Left lung (tissue), 10 donors: Measurements from ENCODE around the gene DBNL. TPM values are rescaled to one million over a fixed set of nuclear protein-coding genes. Genes with fewer than 3 reads are reported as not detected.

Experiments
- ATAC-seq: fragments of 200-7000 bp; cut with Tn5 transposase; one replicate; pipeline ENCODE4 v1.9.1; 2020; ENCODE audit warnings: moderate library complexity
- DNase-seq, 4 donors: peaks; one replicate each; pipeline ENCODE4 v3.0.0-alpha.2; 2013 to 2020
- H3K27ac ChIP-seq, 2 donors: fragments of 200-600 bp; sonication (generic) in 1 of 2; one replicate each; pipeline versions ENCODE4 v1.5.0 to v1.8.0; 2020 to 2021
- H3K27me3 ChIP-seq, 2 donors: fragments of 200-600 bp; sonication (generic) in 1 of 2; one replicate each; pipeline versions ENCODE4 v1.5.0 to v1.8.0; 2020 to 2021
- H3K36me3 ChIP-seq, 2 donors: fragments of 200-600 bp; sonication (generic) in 1 of 2; one replicate each; pipeline versions ENCODE4 v1.5.0 to v1.8.0; 2020 to 2021
- H3K4me1 ChIP-seq, 2 donors: fragments of 200-600 bp; one replicate each; pipeline ENCODE4 v1.8.0; 2021
- H3K4me3 ChIP-seq, 2 donors: fragments of 200-600 bp; sonication (generic) in 1 of 2; one replicate each; pipeline versions ENCODE4 v1.5.0 to v1.8.0; 2020 to 2021; ENCODE audit warnings: mild to moderate bottlenecking in 1 of 2
- H3K9me3 ChIP-seq, 2 donors: fragments of 200-600 bp; sonication (generic) in 1 of 2; one replicate each; pipeline versions ENCODE4 v1.5.0 to v1.8.0; 2020 to 2021
- CTCF ChIP-seq, 2 donors: fragments of 200-600 bp; sonication (generic) in 1 of 2; IDR thresholded peaks; one replicate each; pipeline versions ENCODE4 v1.5.0 to v1.8.0; 2021; ENCODE audit warnings: antibody characterized with exemption in 2 of 2
- intact Hi-C, 2 donors: fragments of 100-400 bp; cut with DNase I; formaldehyde crosslinking; loops; one replicate each; pipeline versions ENCODE4 v1.11.2 to v1.14.2; 2022
- polyA plus RNA-seq, 6 donors: library from polyadenylated mRNA; unstranded; fragments of 120-200 nt; gene quantifications; one replicate each; pipeline ENCODE4 v1.2.1, GENCODE V29; 2013; ENCODE audit not compliant: insufficient read length in 6 of 6
- total RNA-seq, 2 donors: library from RNA; stranded (reverse); fragmentation: NEBNext Ultra II Directional; extraction: Animal tissue kit (Norgen Biotek cat#: 25700); gene quantifications; one replicate each; pipeline ENCODE4 v1.2.1, GENCODE V29; 2021
- donor health status: DM: no; HTN: yes; CAD: no.
- donor health status: DM: no; HTN: no; CAD: no.

The DBNL gene
- total and polyA plus RNA-seq, 8 donors, result 57.2 to 119 (median 69.5) TPM

DNA sequence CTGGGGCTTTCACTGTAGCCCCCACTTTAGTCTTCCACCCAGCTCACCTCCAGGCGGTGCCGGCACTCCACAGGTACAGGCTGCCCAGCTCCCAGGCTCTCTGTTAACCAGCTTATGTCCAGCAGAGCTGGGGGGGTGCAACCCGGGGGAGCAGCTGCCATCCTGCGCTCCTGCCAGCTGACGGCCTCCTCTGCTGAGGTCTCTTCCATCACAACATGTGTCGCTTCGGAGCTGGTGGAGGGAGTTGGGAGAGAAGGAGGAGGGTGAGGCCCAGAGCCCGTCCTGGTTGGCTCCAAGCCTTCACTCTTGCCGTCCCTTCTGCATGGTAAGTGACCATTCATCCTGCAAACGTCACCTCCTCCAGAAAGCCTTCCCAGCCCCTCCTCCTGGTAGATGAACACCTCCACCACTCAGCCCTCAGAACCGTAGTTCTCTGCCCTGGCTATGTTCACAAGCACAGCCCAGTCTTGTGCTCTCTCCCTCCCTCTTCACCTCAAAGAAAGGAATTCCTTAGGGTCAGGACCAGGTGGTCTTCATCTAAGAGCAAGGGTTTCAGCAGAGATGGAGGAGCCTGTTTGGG, 36.3 kb downstream of the DBNL start:
- peak overlapping the region in 1 of 2 donors; percentile 98 for H3K27ac ChIP-seq

DNA sequence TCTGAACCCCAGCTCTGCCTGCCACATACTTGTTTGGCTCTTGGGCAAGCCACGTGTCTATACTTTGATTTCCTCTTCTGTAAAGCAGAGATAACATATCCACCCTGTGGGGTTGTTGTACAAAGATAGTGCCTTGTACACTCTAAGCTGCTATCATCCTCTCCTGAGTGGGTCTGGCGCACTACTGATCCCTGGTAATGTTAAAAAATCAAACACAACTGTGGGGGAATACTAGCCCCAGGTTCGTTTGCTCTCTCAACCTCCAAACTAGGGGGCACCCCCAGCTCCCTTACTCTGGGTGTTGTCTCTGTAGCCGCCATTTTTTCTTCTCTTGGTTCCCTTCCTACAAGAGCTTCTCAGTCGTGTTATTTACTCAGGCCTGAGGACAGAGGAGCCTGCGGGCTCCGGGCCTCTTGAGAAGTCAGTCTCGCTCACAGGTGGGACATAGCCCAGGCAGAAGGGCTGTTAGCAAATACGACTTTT, 36.8 kb downstream of the DBNL start:
- peak overlapping the region; percentile 85 to 86 for H3K4me3 ChIP-seq
- intact Hi-C loops, result no loop called here

More for the DNA sequence above, 36.3 kb downstream of the DBNL start:
- peaks cover 7 to 21% of the 10 kb centered on the region in 2 donors for H3K4me1 ChIP-seq
- intact Hi-C loops, result no loop called here
- peak overlapping the region in 1 of 2 donors; percentile 85 for H3K4me3 ChIP-seq
- no peak for TF ChIP-seq CTCF (IDR thresholded peaks at IDR 0.05)
- DNase-seq (peak in 1 of 4 donors; percentile 76), ATAC-seq (no peak)
- no peaks in the 10 kb centered on the region for H3K27me3 ChIP-seq
- H3K36me3 ChIP-seq, result peaks cover 0 to 50% of the 10 kb centered on the region in 2 donors
- no peaks in the 10 kb centered on the region for H3K9me3 ChIP-seq

DNA sequence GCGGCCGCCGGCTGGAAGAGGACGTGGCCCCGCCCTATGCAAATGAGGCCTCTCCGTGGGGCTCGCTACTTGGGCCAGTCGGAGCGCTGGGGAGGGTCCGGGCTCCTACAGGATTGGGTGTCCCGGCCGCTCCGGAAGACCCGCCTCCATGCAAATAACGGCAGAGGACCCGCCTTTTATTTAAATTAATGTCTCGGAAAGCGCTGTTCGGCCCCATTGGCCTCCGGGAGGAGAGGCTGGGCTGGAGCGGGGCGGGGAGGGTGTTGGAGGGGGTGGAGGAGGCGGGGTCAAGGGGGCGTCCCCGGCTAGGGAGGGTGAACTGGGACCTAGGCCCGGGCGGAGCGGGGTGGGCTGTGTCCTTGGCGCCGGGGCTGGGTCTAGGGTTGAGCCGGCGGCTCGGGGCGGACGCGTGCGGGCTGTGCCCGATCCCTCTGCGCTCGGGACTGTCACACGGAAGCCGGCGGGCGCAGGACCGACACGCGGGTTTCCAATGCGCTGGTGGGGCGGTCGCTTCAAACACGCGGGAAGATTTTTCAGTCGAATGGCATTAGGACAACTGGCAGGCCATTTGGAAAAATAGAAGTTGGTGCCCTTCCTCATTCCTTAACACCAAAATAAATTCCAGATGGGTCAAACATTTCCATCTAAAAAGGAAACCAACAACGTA, 38.2 kb downstream of the DBNL start:
- Histone ChIP-seq H3K4me3 (peak overlapping the region; percentile 60 to 85), H3K27me3 (no peaks in the 10 kb centered on the region), H3K27ac (peak overlapping the region; percentile 91 to 98), H3K36me3 (peaks cover 0 to 31% of the 10 kb centered on the region in 2 donors), H3K9me3 (no peaks in the 10 kb centered on the region), H3K4me1 (peaks cover 7 to 21% of the 10 kb centered on the region in 2 donors)
- ATAC-seq, result peak; percentile 97
- peak; percentile 95 to 100 (median 99) for DNase-seq
- intact Hi-C loops, result no loop called here
- TF ChIP-seq CTCF (IDR thresholded peaks at IDR 0.05), result peak in 1 of 2 donors; percentile 24

More for the DNA sequence above, 36.8 kb downstream of the DBNL start:
- H3K9me3 ChIP-seq, result no peaks in the 10 kb centered on the region
- peak overlapping the region in 1 of 2 donors; percentile 98 for H3K27ac ChIP-seq
- no peak for TF ChIP-seq CTCF (IDR thresholded peaks at IDR 0.05)
- H3K4me1 ChIP-seq, result peaks cover 7 to 21% of the 10 kb centered on the region in 2 donors
- H3K36me3 ChIP-seq, result peaks cover 0 to 45% of the 10 kb centered on the region in 2 donors
- ATAC-seq (no peak), DNase-seq (peak in 1 of 4 donors; percentile 23)
- H3K27me3 ChIP-seq, result no peaks in the 10 kb centered on the region

DNA sequence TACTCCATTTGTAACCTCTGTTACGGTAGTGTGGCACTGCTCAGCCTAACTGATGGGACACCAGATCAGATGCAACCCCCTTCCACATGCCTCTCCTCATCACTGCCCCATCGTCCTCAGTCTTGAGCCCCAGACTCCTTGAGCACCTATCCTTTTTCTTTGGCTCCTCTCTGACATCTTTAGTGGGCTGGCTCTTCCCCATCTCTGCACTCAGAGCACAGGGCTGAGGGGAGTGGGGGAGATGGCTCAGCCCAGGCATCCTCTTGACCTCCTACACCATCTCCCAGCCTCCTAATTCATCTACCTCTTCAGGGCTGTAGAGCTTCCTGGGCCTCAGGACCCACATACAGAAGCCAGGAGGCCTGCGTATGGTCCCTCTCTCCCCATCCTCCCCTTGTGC, 39.3 kb downstream of the DBNL start:
- no peak overlapping the region for H3K27ac ChIP-seq
- DNase-seq (peak in 1 of 4 donors; percentile 10), ATAC-seq (no peak)
- intact Hi-C loops, result no loop called here
- no peaks in the 10 kb centered on the region for H3K9me3 ChIP-seq
- H3K4me1 ChIP-seq, result peaks cover 7 to 21% of the 10 kb centered on the region in 2 donors
- TF ChIP-seq CTCF (IDR thresholded peaks at IDR 0.05), result no peak
- no peak overlapping the region for H3K4me3 ChIP-seq
- H3K36me3 ChIP-seq, result peaks cover 0 to 20% of the 10 kb centered on the region in 2 donors
- no peaks in the 10 kb centered on the region for H3K27me3 ChIP-seq

- Histone ChIP-seq H3K9me3 (no peaks in the 10 kb centered on the region), H3K36me3 (peaks cover 0 to 11% of the 10 kb centered on the region in 2 donors), H3K27ac (no peak overlapping the region), H3K4me3 (no peak overlapping the region), H3K27me3 (no peaks in the 10 kb centered on the region), H3K4me1 (peaks cover 7 to 16% of the 10 kb centered on the region in 2 donors)
- TF ChIP-seq CTCF (IDR thresholded peaks at IDR 0.05), result no peak
- intact Hi-C loops, result no loop called here
- no peak for ATAC-seq
- DNase-seq, result no peak
Measured at GRCh38 chr7:44084701-44085100, 40.2 kb downstream of the DBNL start.
